ENCODE data around the gene POLR2B. TPM values are rescaled to one million over a fixed set of nuclear protein-coding genes. Genes with fewer than 3 reads are reported as not detected.
"Not testable (repeated sequence)": the region's sequence is repeated elsewhere in the genome, so short reads cannot be mapped to it uniquely, and the experiment has no call there.

POLR2B gene
- total RNA-seq, 1 donor from 2014 or later = 55.2 TPM

GRCh38 chr4:57051095-57051494, 72.4 kb downstream of the POLR2B start:
- Mint-ChIP-seq H3K9me3 (ENCODE audit: low read depth) (no peaks in the 10 kb centered on the region), H3K4me3 (ENCODE audit: unreplicated experiment) (no peak overlapping the region), H3K27me3 (ENCODE audit: low read depth) (no peaks in the 10 kb centered on the region), H3K4me1 (ENCODE audit: low read depth) (peaks cover 95% of the 10 kb centered on the region), H3K27ac (ENCODE audit: unreplicated experiment) (peak overlapping the region; percentile 96), H3K36me3 (ENCODE audit: low read depth) (peaks cover 70% of the 10 kb centered on the region)
- TF ChIP-seq CTCF (IDR thresholded peaks at IDR 0.05) = no peak
- DNase-seq (ENCODE audit: low spot score) = no peak

- DNase-seq (ENCODE audit: low spot score) = no peak
- TF ChIP-seq CTCF (IDR thresholded peaks at IDR 0.05) = no peak
- Mint-ChIP-seq H3K9me3 (ENCODE audit: low read depth) (no peaks in the 10 kb centered on the region), H3K4me1 (ENCODE audit: low read depth) (peaks cover 95% of the 10 kb centered on the region), H3K27ac (ENCODE audit: unreplicated experiment) (peak overlapping the region; percentile 96), H3K4me3 (ENCODE audit: unreplicated experiment) (no peak overlapping the region), H3K36me3 (ENCODE audit: low read depth) (peaks cover 71% of the 10 kb centered on the region), H3K27me3 (ENCODE audit: low read depth) (no peaks in the 10 kb centered on the region)
Measured at GRCh38 chr4:57051524-57051923, 72.8 kb downstream of the POLR2B start.

- Mint-ChIP-seq H3K36me3 (ENCODE audit: low read depth) (peaks cover 69% of the 10 kb centered on the region), H3K27ac (ENCODE audit: unreplicated experiment) (peak overlapping the region; percentile 96), H3K4me3 (ENCODE audit: unreplicated experiment) (no peak overlapping the region), H3K27me3 (ENCODE audit: low read depth) (no peaks in the 10 kb centered on the region), H3K4me1 (ENCODE audit: low read depth) (peaks cover 98% of the 10 kb centered on the region), H3K9me3 (ENCODE audit: low read depth) (no peaks in the 10 kb centered on the region)
- DNase-seq (ENCODE audit: low spot score) = no peak
- no peak for TF ChIP-seq CTCF (IDR thresholded peaks at IDR 0.05)
Measured at GRCh38 chr4:57053508-57053907, 74.8 kb downstream of the POLR2B start.

- Mint-ChIP-seq H3K4me1 (ENCODE audit: low read depth) (peaks cover 100% of the 10 kb centered on the region), H3K36me3 (ENCODE audit: low read depth) (peaks cover 64% of the 10 kb centered on the region), H3K4me3 (ENCODE audit: unreplicated experiment) (no peak overlapping the region), H3K27me3 (ENCODE audit: low read depth) (no peaks in the 10 kb centered on the region), H3K9me3 (ENCODE audit: low read depth) (no peaks in the 10 kb centered on the region), H3K27ac (ENCODE audit: unreplicated experiment) (peak overlapping the region; percentile 96)
- DNase-seq (ENCODE audit: low spot score) = no peak
- no peak for TF ChIP-seq CTCF (IDR thresholded peaks at IDR 0.05)
Measured at GRCh38 chr4:57055886-57056285, 77.2 kb downstream of the POLR2B start.

GRCh38 chr4:57059890-57060716, 81.4 kb downstream of the POLR2B start:
- no peak for TF ChIP-seq CTCF (IDR thresholded peaks at IDR 0.05)
- DNase-seq (ENCODE audit: low spot score) = no peak
- Mint-ChIP-seq H3K9me3 (ENCODE audit: low read depth) (no peaks in the 10 kb centered on the region), H3K4me1 (ENCODE audit: low read depth) (peaks cover 100% of the 10 kb centered on the region), H3K27ac (ENCODE audit: unreplicated experiment) (peak overlapping the region; percentile 98), H3K27me3 (ENCODE audit: low read depth) (no peaks in the 10 kb centered on the region), H3K4me3 (ENCODE audit: unreplicated experiment) (no peak overlapping the region), H3K36me3 (ENCODE audit: low read depth) (peaks cover 41% of the 10 kb centered on the region)

- H3K9me3 Mint-ChIP-seq (ENCODE audit: low read depth); DNase-seq (ENCODE audit: low spot score); H3K27me3 Mint-ChIP-seq (ENCODE audit: low read depth): not testable (repeated sequence)
- Mint-ChIP-seq H3K27ac (ENCODE audit: unreplicated experiment) (peak overlapping the region; percentile 98), H3K4me3 (ENCODE audit: unreplicated experiment) (peak overlapping the region; percentile 16), H3K36me3 (ENCODE audit: low read depth) (peaks cover 35% of the 10 kb centered on the region), H3K4me1 (ENCODE audit: low read depth) (peaks cover 100% of the 10 kb centered on the region)
Measured at GRCh38 chr4:57060717-57061067, 82.0 kb downstream of the POLR2B start.
